K562 (cell line): ENCODE data around the gene KAZN. TPM values are rescaled to one million over a fixed set of nuclear protein-coding genes. Genes with fewer than 3 reads are reported as not detected.
"Not testable (repeated sequence)": the region's sequence is repeated elsewhere in the genome, so short reads cannot be mapped to it uniquely, and the experiment has no call there.

ENCODE experiments used
- ATAC-seq: fragments of 200-7000 bp; cut with Tn5 transposase; 3 replicates; pipeline ENCODE4 v1.9.1; 2020; ENCODE audit warnings: moderate library complexity
- BruUV-seq: library from RNA; stranded (reverse); fragments of 400-500 nt; replicated peaks from 2 replicates; lab custom pipeline; 2021; lab: Mats Ljungman, UMichigan
- CTCF ChIA-PET: fragments of 300-600 bp; formaldehyde crosslinking; extraction: SDS; loops from one replicate; lab custom pipeline; 2021; ENCODE audit warnings: low intra/inter-chr PET ratio; lab: Yijun Ruan, JAX
- POLR2A ChIA-PET: fragments of 300-600, 350-650 bp; sonication (Branson Sonifier 250); formaldehyde crosslinking; extraction: SDS; loops from one replicate; lab custom pipeline; 2021; ENCODE audit warnings: antibody characterized with exemption, inconsistent platforms; lab: Yijun Ruan, JAX
- DNase-seq, 4 experiments: peaks; one replicate each; pipeline versions ENCODE4 v3.0.0 to v3.0.0-alpha.2; 2011 to 2018; ENCODE audit warnings: low spot score in 3 of 4, mixed read lengths in 3 of 4; ENCODE audit errors: extremely low read depth in 1 of 4
- FAIRE-seq: peaks from 2 replicates; lab custom pipeline; 2011; peaks lifted over from hg19 to GRCh38; lab: Jason Lieb, UNC
- H2AFZ ChIP-seq: 2 replicates; pipeline ENCODE4 v1.6.0; 2011; ENCODE audit warnings: low read depth, low read length, control low read depth, inconsistent platforms
- H3K27ac ChIP-seq: fragments of 200-600 bp; 3 replicates; pipeline ENCODE4 v1.8.0; 2011; ENCODE audit warnings: low read depth, mild to moderate bottlenecking, control low read depth, inconsistent platforms, low read length, moderate library complexity, mixed read lengths; ENCODE audit errors: extremely low read depth
- H3K27me3 ChIP-seq, 2 experiments: fragments of 300-600 bp in 1 of 2; 2 replicates in 1 of 2; 3 replicates in 1 of 2; pipeline versions ENCODE4 v1.6.0 to v1.8.0; 2011; ENCODE audit warnings: inconsistent platforms in 2 of 2, low read length in 2 of 2, mild to moderate bottlenecking in 1 of 2, mixed read lengths in 1 of 2, moderate library complexity in 1 of 2; ENCODE audit not compliant: control insufficient read depth in 2 of 2, insufficient read depth in 2 of 2
- H3K36me3 ChIP-seq: fragments of 300-600 bp; 3 replicates; pipeline ENCODE4 v1.8.0; 2011; ENCODE audit warnings: mild to moderate bottlenecking, low read length, inconsistent platforms; ENCODE audit not compliant: control insufficient read depth, insufficient read depth
- H3K4me1 ChIP-seq, 2 experiments: fragments of 200-600 bp in 1 of 2; replicated peaks in 1 of 2; 2 replicates in 1 of 2; 3 replicates in 1 of 2; pipeline versions ENCODE4 v1.5.1 to v1.8.0; 2011; ENCODE audit warnings: inconsistent platforms in 2 of 2, low read length in 2 of 2, mild to moderate bottlenecking in 1 of 2, mixed read lengths in 1 of 2, moderate library complexity in 1 of 2; ENCODE audit not compliant: control insufficient read depth in 2 of 2, insufficient read depth in 2 of 2
- H3K4me2 ChIP-seq: 2 replicates; pipeline ENCODE4 v1.6.1; 2011; ENCODE audit warnings: low read length, control low read depth, inconsistent platforms, mixed read lengths; ENCODE audit not compliant: insufficient read depth
- H3K4me3 ChIP-seq: fragments of 200-600 bp; sonication (generic), shearing (Covaris generic); 2 replicates; pipeline ENCODE4 v1.5.1; 2016; ENCODE audit warnings: control low read depth, inconsistent platforms
- H3K79me2 ChIP-seq: fragments of 200-600 bp; 3 replicates; pipeline ENCODE4 v1.8.0; 2011; ENCODE audit warnings: low read length, inconsistent platforms; ENCODE audit not compliant: control insufficient read depth, insufficient read depth
- H3K9ac ChIP-seq, 2 experiments: 2 replicates each; pipeline versions ENCODE4 v1.6.0 to v1.6.1; 2011; ENCODE audit warnings: low read depth in 2 of 2, low read length in 2 of 2, control low read depth in 1 of 2, inconsistent platforms in 1 of 2, mild to moderate bottlenecking in 1 of 2, mixed read lengths in 1 of 2; ENCODE audit not compliant: insufficient read depth in 1 of 2
- H3K9me1 ChIP-seq: one replicate; pipeline ENCODE4 v1.6.0; 2011; ENCODE audit warnings: inconsistent platforms, mild to moderate bottlenecking, low read length, moderate library complexity; ENCODE audit not compliant: control insufficient read depth, insufficient read depth
- H3K9me3 ChIP-seq: replicated peaks from 2 replicates; pipeline ENCODE4 v1.5.1; 2011; ENCODE audit warnings: low read depth, low read length, inconsistent platforms; ENCODE audit not compliant: control insufficient read depth, insufficient read depth
- H4K20me1 ChIP-seq: replicated peaks from 2 replicates; pipeline ENCODE4 v1.6.1; 2011; ENCODE audit warnings: low read length, inconsistent platforms, mixed read lengths; ENCODE audit not compliant: control insufficient read depth, insufficient read depth
- MED1 ChIP-seq: sonication (generic); formaldehyde crosslinking; IDR thresholded peaks from 2 replicates; pipeline ENCODE4 v1.8.1; 2023; ENCODE audit warnings: missing genetic modification reagents, borderline replicate concordance
- PRDM10 ChIP-seq: fragments of 450-650 bp; IDR thresholded peaks from 2 replicates; pipeline ENCODE4 v1.6.1; 2018; ENCODE audit not compliant: partially characterized antibody
- ZNF124 ChIP-seq: sonication (generic); formaldehyde crosslinking; IDR thresholded peaks from 2 replicates; pipeline ENCODE4 v1.8.1; 2022; ENCODE audit warnings: missing genetic modification reagents
- WGBS: fragments of 100-300 bp; shearing (Covaris generic); methylation state at CpG from one replicate; pipeline ENCODE4 v1.1.6; 2016; ENCODE audit warnings: low coverage, mixed read lengths; ENCODE audit not compliant: insufficient coverage; ENCODE audit errors: missing lambda C conversion rate; 5-methylcytosine and 5-hydroxymethylcytosine counted together
- in situ Hi-C: fragments of 300-500 bp; cut with MboI; formaldehyde crosslinking; loops from 4 replicates; pipeline ENCODE4 v1.15.0; 2018; ENCODE audit warnings: inconsistent platforms, mixed read lengths
- intact Hi-C: fragments of 100-400 bp; cut with micrococcal nuclease; formaldehyde crosslinking; loops from 2 replicates; pipeline ENCODE4 v1.14.2; 2022
- polyA plus RNA-seq, 8 experiments: library from polyadenylated mRNA; depleted of rRNA in 4 of 8; stranded (reverse) in 5 of 8; unstranded in 3 of 8; fragments of >200 nt; fragmentation: Nextera tagmentation in 2 of 8; fragmentation: Illumina TruSeq in 1 of 8; extraction: Ambion mirVana in 2 of 8; extraction: Trizol in 1 of 8; gene quantifications; 2 replicates each; pipeline versions ENCODE4 v1.2.1 to v1.2.3, GENCODE V29; 2011 to 2014; ENCODE audit warnings: inconsistent platforms in 1 of 8, missing spikeins in 1 of 8
- total RNA-seq, 7 experiments: library from RNA; depleted of rRNA in 6 of 7; stranded (reverse); fragments of >200 nt in 6 of 7; fragmentation: Illumina TruSeq in 2 of 7; extraction: Trizol in 2 of 7; gene quantifications; 2 replicates each; pipeline versions ENCODE4 v1.2.1 to v1.2.3, GENCODE V29; 2011 to 2021; ENCODE audit warnings: low replicate concordance in 1 of 7

Gene KAZN
- total and polyA plus RNA-seq, 9 of the 15 experiments (the other 6 are each of a cell fraction or from before 2014, with no cell fraction given) = 2.1 to 21.6 (median 5.4) TPM

DNA sequence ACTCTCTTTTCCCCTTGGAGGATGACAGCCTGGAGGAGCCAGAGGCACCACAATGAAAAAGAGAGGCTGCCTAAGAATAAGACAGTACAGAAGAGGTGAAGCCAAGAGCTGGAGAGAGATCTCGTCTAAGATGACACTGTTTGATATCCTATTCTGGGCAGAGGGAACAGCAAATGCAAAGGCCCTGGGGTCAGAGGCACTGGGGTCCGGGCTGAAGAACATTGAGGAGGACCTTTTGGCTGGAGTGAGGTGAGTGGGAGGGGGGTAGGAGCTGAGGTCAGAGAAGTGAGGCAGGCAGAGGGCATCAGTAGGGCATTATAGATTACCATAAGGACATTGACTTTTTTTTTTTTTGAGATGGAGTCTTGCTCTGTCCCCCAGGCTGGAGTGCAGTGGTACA, 535.8 kb downstream of the KAZN start:
- Histone ChIP-seq H4K20me1 (peaks cover 5% of the 10 kb centered on the region; the same call in 1 of the 2 replicates), H3K4me1 (no peaks in the 10 kb centered on the region), H3K79me2 (no peaks in the 10 kb centered on the region), H3K9ac (no peak overlapping the region), H3K4me2 (no peak overlapping the region), H3K9me1 (no peaks in the 10 kb centered on the region), H3K9me3 (no peaks in the 10 kb centered on the region), H3K4me3 (no peak overlapping the region), H3K36me3 (no peaks in the 10 kb centered on the region), H2AFZ (no peak overlapping the region), H3K27ac (no peak overlapping the region), H3K27me3 (peaks cover 13 to 51% of the 10 kb centered on the region in 2 experiments; a peak in 4 of 5 replicates)
- no peak for TF ChIP-seq MED1 (CRISPR knock-in tag)
- TF ChIP-seq PRDM10 = peak; percentile 31
- TF ChIP-seq ZNF124 = no peak
- 3% methylated on average over 2 of the region's 2 CpGs for WGBS
- FAIRE-seq (no peak), ATAC-seq (no peak), DNase-seq (no peak)
- ChIA-PET POLR2A (no interaction called here), CTCF (no interaction called here)
- in situ Hi-C loops (no loop called here), intact Hi-C loops (no loop called here)
- BruUV-seq = no TSS peak

DNA sequence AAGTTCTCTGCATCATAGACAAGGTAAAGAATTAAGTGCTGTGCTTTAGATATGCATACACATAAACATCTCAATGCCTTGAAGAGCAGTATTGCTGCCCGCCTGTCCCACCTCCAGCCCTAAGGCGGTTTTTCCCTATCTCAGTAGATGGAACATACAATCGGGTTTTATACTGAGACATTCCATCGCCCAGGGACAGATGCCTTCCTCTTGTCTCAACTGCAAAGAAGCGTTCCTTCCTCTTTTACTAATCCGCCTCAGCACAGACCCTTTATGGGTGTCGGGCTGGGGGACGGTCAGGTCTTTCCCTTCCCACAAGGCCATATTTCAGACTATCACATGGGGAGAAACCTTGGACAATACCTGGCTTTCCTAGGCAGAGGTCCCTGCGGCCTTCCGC, 537.1 kb downstream of the KAZN start:
- BruUV-seq, H3K9me1 ChIP-seq, H3K4me3 ChIP-seq, H3K4me1 ChIP-seq, intact Hi-C loops, CTCF ChIA-PET, H3K9me3 ChIP-seq, H3K4me2 ChIP-seq, H3K27ac ChIP-seq, H3K36me3 ChIP-seq, POLR2A ChIA-PET, H3K79me2 ChIP-seq, H4K20me1 ChIP-seq, ATAC-seq, FAIRE-seq, DNase-seq, H3K9ac ChIP-seq, H2AFZ ChIP-seq, in situ Hi-C loops: not testable (repeated sequence)
- H3K27me3 ChIP-seq = peaks cover 23 to 61% of the 10 kb centered on the region in 2 experiments
- WGBS = 0% methylated on average over 8 of the region's 10 CpGs
